HG03064 (cell line): ENCODE measurements around the gene SFI1.

Experiments used
- ATAC-seq: cut with Tn5 transposase; IDR thresholded peaks from one replicate; pipeline ENCODE4 v1.9.1; 2021; ENCODE audit warnings: low read depth; ENCODE audit not compliant: unreplicated experiment

Gene SFI1

DNA sequence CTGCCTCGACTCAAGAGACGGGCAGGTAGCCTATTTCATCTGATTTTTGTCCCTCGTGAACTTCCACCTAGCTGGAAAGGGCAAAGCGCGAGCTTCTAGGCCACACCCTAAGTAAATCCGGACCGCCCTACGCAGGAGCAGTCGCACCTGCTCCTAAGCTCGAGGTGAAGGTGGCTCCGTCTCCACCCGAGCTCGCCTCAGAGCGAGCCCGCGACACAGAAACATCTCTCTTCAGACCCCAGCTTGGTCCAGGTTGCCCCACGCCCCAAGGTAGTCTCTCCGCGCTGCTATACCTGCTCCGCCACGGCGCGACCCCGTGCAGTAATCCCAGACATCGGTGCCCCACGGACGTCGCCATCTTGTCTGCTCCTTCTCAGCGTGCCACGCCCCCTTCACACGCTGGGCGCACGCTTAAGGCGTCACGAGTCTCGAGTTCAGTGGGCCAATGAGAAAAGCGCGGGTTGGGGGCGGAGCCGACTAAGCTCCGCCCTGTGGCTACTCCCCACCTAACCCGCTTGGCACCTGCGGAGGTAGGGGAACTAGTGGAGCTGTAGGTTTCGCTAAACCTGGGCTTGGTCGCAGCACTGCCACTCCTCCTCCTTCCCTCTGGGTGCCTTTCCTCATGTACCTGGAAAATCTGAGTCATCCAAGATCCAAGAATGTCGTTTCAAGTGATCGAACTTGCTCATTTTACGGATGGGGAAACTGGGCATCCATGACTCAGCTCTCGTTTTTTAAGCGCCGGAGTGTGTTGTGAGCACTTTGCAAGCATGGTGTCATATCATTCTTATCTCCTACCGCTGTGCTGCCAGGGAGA is 165.7 kb downstream of the SFI1 start, which contains the start of gene PISD:
Gene PISD (minus strand): TSS at position 365 of the 817 bp plus-strand sequence. CDS start 7 bp downstream, at position 358.
- peak; percentile 73 for ATAC-seq

DNA sequence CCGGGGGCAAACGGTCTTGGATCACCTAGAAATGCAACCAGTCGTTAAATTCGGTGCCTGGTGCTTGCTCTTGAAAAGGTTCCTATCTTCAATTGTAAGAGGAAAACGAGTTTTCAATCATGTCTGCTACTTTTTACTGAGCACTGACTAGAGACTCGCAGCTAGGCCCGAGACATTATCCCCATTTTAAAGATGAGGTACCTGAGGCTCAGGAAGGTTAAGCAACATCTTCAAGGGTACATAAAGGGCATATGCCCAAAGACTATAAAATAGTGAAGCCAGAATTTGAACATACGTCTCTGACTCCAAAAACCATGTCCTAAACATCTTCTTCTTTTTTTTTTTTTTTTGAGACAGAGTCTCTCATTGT is 166.3 kb downstream of the SFI1 start:
- no peak for ATAC-seq
